Body of pancreas (tissue), 4 donors: ENCODE data around the gene SHKBP1. TPM values are rescaled to one million over a fixed set of nuclear protein-coding genes. Genes with fewer than 3 reads are reported as not detected.

ENCODE experiments used
- ATAC-seq: fragments of 150-250 bp; one replicate; pipeline ENCODE4 v1.9.1; 2016
- DNase-seq, 4 donors: peaks; one replicate each; pipeline ENCODE4 v3.0.0-alpha.2; 2019
- H3K27ac ChIP-seq, 4 donors: fragments of 200-600 bp; sonication (generic); 1 replicate in 3 of 4; 2 replicates in 1 of 4; pipeline versions ENCODE4 v1.5.1 to v1.6.1; 2016 to 2019; ENCODE audit warnings: mild to moderate bottlenecking in 1 of 4, mixed read lengths in 1 of 4, moderate library complexity in 1 of 4
- H3K27me3 ChIP-seq, 2 donors: fragments of 200-600 bp; sonication (generic); one replicate each; pipeline ENCODE4 v1.6.0; 2016; ENCODE audit warnings: mild to moderate bottlenecking in 1 of 2
- H3K36me3 ChIP-seq, 2 donors: fragments of 200-600 bp; sonication (generic); replicated peaks in 1 of 2; 2 replicates each; pipeline ENCODE4 v1.5.1; 2016; ENCODE audit warnings: low read depth in 2 of 2; ENCODE audit not compliant: insufficient read depth in 1 of 2
- H3K4me1 ChIP-seq: fragments of 200-600 bp; sonication (generic); one replicate; pipeline ENCODE4 v1.6.0; 2016
- H3K4me3 ChIP-seq, 2 donors: fragments of 200-600 bp; sonication (generic); 1 replicate in 1 of 2; 2 replicates in 1 of 2; pipeline ENCODE4 v1.5.1; 2016 to 2019
- H3K9me3 ChIP-seq, 3 donors: fragments of 200-600 bp; sonication (generic); 1 replicate in 2 of 3; 2 replicates in 1 of 3; pipeline ENCODE4 v1.5.1; 2016
- POLR2A ChIP-seq, 3 donors: fragments of 450-650 bp; IDR thresholded peaks; one replicate each; pipeline ENCODE4 v1.6.1; 2016; ENCODE audit warnings: antibody characterized with exemption in 3 of 3, mild to moderate bottlenecking in 2 of 3
- WGBS, 2 donors: methylation state at CpG; one replicate each; pipeline ENCODE4 v1.1.5; 2017; 5-methylcytosine and 5-hydroxymethylcytosine counted together
- intact Hi-C: fragments of 100-400 bp; cut with DNase I; formaldehyde crosslinking; loops from one replicate; pipeline ENCODE4 v1.15.1; 2023
- total RNA-seq, 2 donors: library from RNA; depleted of rRNA; stranded (reverse); fragments of >200 nt; gene quantifications; one replicate each; pipeline ENCODE4 v1.1.0, GENCODE V29; 2016
- TF ChIP-seq, protein P1 (sequence below), 7 experiments: fragments of 450-650 bp in 4 of 7; fragments of 200-600 bp in 3 of 7; sonication (generic) in 3 of 7; IDR thresholded peaks; one replicate each; pipeline ENCODE4 v1.5.1; 2016 to 2019; ENCODE audit warnings: antibody characterized with exemption in 7 of 7

SHKBP1 gene
- total RNA-seq, 2 donors from 2014 or later = 43.3 to 63.6 TPM

DNA sequence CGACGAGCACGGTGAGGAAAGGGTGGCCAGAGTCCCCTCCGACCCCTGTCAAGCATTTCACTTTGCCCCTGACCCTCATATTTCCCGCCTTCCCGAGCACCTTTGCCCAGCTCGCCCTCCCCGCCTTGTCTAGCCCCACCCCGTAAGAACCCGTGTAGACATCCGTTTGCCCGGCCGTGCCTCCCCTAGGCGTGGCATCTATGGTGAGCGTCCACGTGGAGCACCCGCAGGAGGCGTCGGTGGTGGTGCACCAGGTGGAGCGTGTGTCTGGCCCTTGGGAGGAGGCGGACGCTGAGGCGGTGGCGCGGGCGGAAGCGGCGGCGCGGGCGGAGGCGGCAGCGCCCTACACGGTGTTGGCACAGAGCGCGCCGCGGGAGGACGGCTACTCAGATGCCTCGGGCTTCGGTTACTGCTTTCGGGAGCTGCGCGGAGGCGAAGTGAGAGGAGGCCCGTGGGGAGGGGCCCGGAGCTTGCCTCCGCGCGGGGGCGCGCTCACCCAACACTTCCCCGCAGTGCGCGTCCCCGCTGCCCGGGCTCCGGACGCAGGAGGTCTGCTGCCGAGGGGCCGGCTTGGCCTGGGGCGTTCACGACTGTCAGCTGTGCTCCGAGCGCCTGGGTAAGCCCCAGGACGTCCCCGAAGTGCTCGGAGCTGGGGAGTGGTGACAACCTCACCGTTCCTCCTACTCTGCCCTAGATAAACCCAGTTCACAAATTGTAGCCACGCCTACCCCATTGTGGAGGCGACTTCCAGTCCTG is 28.7 kb downstream of the SHKBP1 start:
- intact Hi-C loops = no loop called here

DNA sequence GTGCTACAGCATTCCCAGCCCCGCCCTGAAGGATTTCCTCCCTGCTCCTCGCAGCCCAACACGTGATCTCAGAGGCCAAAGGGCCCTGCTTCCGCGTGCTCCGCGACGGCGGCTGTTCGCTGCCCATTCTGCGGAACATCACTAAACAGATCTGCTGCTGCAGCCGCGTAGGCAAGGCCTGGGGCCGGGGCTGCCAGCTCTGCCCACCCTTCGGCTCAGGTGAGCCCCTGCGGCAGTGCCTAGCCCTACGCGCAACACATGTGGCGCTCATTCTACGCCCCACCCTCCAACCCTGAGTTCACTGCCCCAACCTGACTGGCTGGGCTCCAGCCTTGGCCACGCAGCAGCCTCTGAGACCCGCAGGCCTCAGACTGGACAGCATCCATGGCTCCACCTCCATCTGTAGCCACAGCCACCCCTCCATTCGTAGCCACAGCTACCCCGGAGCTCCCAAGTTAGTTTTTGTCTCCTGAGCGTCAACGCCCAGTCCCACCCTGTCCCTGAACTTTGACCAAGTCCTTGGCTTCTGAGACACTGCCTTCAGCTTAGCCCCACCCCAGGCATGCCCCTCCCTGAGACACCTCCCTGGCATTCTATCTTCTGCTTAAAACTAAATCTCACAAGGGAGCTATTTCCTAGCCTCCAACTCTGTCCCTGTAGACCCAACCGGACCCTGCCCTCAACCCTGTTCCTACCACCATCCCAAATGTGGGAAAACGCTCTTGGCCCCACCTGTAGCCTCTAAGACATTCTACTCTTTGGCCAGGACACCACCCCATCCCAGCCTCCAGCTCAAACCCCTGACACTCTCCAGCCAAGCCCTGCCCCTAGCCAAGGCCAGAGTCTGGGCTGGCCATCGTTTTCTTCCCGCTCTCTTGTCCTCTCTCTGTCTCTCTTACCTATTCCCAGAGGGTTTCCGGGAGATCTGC is 30.9 kb downstream of the SHKBP1 start:
- no peaks in the 10 kb centered on the region for H3K27me3 ChIP-seq
- H3K36me3 ChIP-seq = no peaks in the 10 kb centered on the region
- 68 to 78% methylated on average over 29 to 31 of the region's 31 CpGs for WGBS, 2 donors
- ATAC-seq = no peak
- H3K9me3 ChIP-seq = no peaks in the 10 kb centered on the region
- DNase-seq = no peak
- no peak overlapping the region for H3K27ac ChIP-seq
- no peak overlapping the region for H3K4me3 ChIP-seq
- TF ChIP-seq, protein P1, sequence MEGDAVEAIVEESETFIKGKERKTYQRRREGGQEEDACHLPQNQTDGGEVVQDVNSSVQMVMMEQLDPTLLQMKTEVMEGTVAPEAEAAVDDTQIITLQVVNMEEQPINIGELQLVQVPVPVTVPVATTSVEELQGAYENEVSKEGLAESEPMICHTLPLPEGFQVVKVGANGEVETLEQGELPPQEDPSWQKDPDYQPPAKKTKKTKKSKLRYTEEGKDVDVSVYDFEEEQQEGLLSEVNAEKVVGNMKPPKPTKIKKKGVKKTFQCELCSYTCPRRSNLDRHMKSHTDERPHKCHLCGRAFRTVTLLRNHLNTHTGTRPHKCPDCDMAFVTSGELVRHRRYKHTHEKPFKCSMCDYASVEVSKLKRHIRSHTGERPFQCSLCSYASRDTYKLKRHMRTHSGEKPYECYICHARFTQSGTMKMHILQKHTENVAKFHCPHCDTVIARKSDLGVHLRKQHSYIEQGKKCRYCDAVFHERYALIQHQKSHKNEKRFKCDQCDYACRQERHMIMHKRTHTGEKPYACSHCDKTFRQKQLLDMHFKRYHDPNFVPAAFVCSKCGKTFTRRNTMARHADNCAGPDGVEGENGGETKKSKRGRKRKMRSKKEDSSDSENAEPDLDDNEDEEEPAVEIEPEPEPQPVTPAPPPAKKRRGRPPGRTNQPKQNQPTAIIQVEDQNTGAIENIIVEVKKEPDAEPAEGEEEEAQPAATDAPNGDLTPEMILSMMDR (IDR thresholded peaks at IDR 0.05) = no peak
- TF ChIP-seq POLR2A (IDR thresholded peaks at IDR 0.05) = no peak
- intact Hi-C loops = no loop called here
- peaks cover 59% of the 10 kb centered on the region for H3K4me1 ChIP-seq

More for the DNA sequence above, 28.7 kb downstream of the SHKBP1 start:
- Histone ChIP-seq H3K4me1 (peaks cover 74% of the 10 kb centered on the region), H3K9me3 (no peaks in the 10 kb centered on the region), H3K4me3 (peak overlapping the region; percentile 12 to 18), H3K27ac (peak overlapping the region; percentile 69 to 85 (median 78)), H3K27me3 (peaks cover 0 to 11% of the 10 kb centered on the region in 2 donors), H3K36me3 (no peaks in the 10 kb centered on the region)
- WGBS, 2 donors = 2 to 6% methylated on average over 30 to 71 of the region's 71 CpGs
- TF ChIP-seq, protein P1 (IDR thresholded peaks at IDR 0.05) = peak in 1 of 7 experiments; percentile 17
- peak; percentile 60 to 63 (median 63) for TF ChIP-seq POLR2A (IDR thresholded peaks at IDR 0.05)
- peak; percentile 34 for ATAC-seq
- DNase-seq = peak; percentile 78 to 88 (median 86)

DNA sequence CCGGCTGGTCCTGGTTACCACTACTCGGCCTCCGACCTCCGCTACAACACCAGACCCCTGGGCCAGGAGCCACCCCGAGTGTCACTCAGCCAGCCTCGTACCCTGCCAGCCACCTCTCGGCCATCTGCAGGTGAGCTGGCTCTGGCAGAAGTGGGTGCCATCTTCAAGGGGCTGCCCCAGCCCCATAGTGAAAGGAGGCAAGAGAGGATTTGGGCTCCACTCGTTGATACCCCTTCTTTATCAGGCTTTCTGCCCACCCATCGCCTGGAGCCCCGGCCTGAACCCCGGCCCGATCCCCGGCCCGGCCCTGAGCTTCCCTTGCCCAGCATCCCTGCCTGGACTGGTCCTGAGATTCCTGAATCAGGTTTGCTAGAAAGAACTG is 31.6 kb downstream of the SHKBP1 start:
- TF ChIP-seq, protein P1 (IDR thresholded peaks at IDR 0.05) = no peak
- no peak for TF ChIP-seq POLR2A (IDR thresholded peaks at IDR 0.05)
- DNase-seq (no peak), ATAC-seq (no peak)
- WGBS, 2 donors = 84 to 90% methylated on average over 8 to 13 of the region's 14 CpGs
- Histone ChIP-seq H3K4me3 (no peak overlapping the region), H3K4me1 (peaks cover 53% of the 10 kb centered on the region), H3K9me3 (no peaks in the 10 kb centered on the region), H3K27ac (no peak overlapping the region), H3K27me3 (no peaks in the 10 kb centered on the region), H3K36me3 (no peaks in the 10 kb centered on the region)
- intact Hi-C loops = no loop called here

DNA sequence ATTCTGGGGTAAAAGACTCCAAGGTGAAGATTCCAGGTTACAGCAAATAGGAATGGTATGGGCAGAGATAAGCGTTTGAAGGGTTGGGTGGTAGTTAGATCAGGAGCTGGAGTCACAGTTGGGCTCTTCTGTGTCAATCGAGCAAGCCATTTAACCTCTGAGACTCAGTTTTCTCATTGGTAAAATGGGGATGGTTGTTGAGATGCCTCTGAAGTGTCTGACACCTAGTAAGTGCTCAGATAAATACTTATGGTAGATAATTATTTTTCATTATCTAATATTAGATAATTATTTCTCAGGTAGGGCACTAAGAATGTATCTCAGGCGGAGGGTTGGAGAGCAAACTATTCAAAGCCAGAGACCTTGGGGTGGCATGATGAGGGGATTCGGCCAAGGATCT is 32.3 kb downstream of the SHKBP1 start:
- intact Hi-C loops = no loop called here
- H3K4me3 ChIP-seq = no peak overlapping the region
- TF ChIP-seq, protein P1 (IDR thresholded peaks at IDR 0.05) = no peak
- TF ChIP-seq POLR2A (IDR thresholded peaks at IDR 0.05) = no peak

More for the DNA sequence above, 32.3 kb downstream of the SHKBP1 start:
- Histone ChIP-seq H3K27me3 (no peaks in the 10 kb centered on the region), H3K36me3 (no peaks in the 10 kb centered on the region), H3K9me3 (no peaks in the 10 kb centered on the region), H3K27ac (peak overlapping the region in 1 of 4 donors; percentile 77), H3K4me1 (peaks cover 46% of the 10 kb centered on the region)
- no peak for ATAC-seq
- WGBS, 2 donors = 58 to 67% methylated on average over 4 of the region's 4 CpGs
- no peak for DNase-seq
